ENCODE results near the gene ZNF106. TPM values are rescaled to one million over a fixed set of nuclear protein-coding genes. Genes with fewer than 3 reads are reported as not detected.

Gene ZNF106
- total RNA-seq, 1 donor from 2014 or later, result 58.1 TPM

GRCh38 chr15:42387603-42388002 is 103.3 kb downstream of the ZNF106 start:
- Mint-ChIP-seq H3K36me3 (ENCODE audit: low read depth) (no peaks in the 10 kb centered on the region), H3K9me3 (ENCODE audit: low read depth) (no peaks in the 10 kb centered on the region), H3K27me3 (ENCODE audit: low read depth) (no peaks in the 10 kb centered on the region), H3K27ac (ENCODE audit: unreplicated experiment) (no peak overlapping the region), H3K4me1 (ENCODE audit: low read depth) (peaks cover 9% of the 10 kb centered on the region), H3K4me3 (ENCODE audit: unreplicated experiment) (no peak overlapping the region)
- no peak for TF ChIP-seq CTCF (IDR thresholded peaks at IDR 0.05)
- no peak for DNase-seq (ENCODE audit: low spot score)

- H3K27me3 Mint-ChIP-seq (ENCODE audit: low read depth), result no peaks in the 10 kb centered on the region
- H3K27ac Mint-ChIP-seq (ENCODE audit: unreplicated experiment), result no peak overlapping the region
- H3K36me3 Mint-ChIP-seq (ENCODE audit: low read depth), result no peaks in the 10 kb centered on the region
- H3K9me3 Mint-ChIP-seq (ENCODE audit: low read depth), result no peaks in the 10 kb centered on the region
- TF ChIP-seq CTCF (IDR thresholded peaks at IDR 0.05), result no peak
- H3K4me1 Mint-ChIP-seq (ENCODE audit: low read depth), result peaks cover 9% of the 10 kb centered on the region
- DNase-seq (ENCODE audit: low spot score), result no peak
- H3K4me3 Mint-ChIP-seq (ENCODE audit: unreplicated experiment), result no peak overlapping the region
Measured at GRCh38 chr15:42385980-42386700, 104.8 kb downstream of the ZNF106 start.

- Mint-ChIP-seq H3K27ac (ENCODE audit: unreplicated experiment) (no peak overlapping the region), H3K4me3 (ENCODE audit: unreplicated experiment) (no peak overlapping the region), H3K27me3 (ENCODE audit: low read depth) (no peaks in the 10 kb centered on the region), H3K4me1 (ENCODE audit: low read depth) (peaks cover 9% of the 10 kb centered on the region), H3K36me3 (ENCODE audit: low read depth) (no peaks in the 10 kb centered on the region), H3K9me3 (ENCODE audit: low read depth) (no peaks in the 10 kb centered on the region)
- no peak for DNase-seq (ENCODE audit: low spot score)
- TF ChIP-seq CTCF (IDR thresholded peaks at IDR 0.05), result peak; percentile 70
Measured at GRCh38 chr15:42385206-42385979, 105.5 kb downstream of the ZNF106 start.

- H3K27me3 Mint-ChIP-seq (ENCODE audit: low read depth), result no peaks in the 10 kb centered on the region
- no peaks in the 10 kb centered on the region for H3K9me3 Mint-ChIP-seq (ENCODE audit: low read depth)
- H3K4me1 Mint-ChIP-seq (ENCODE audit: low read depth), result peaks cover 9% of the 10 kb centered on the region
- no peaks in the 10 kb centered on the region for H3K36me3 Mint-ChIP-seq (ENCODE audit: low read depth)
- DNase-seq (ENCODE audit: low spot score), result no peak
- H3K4me3 Mint-ChIP-seq (ENCODE audit: unreplicated experiment), result no peak overlapping the region
- no peak for TF ChIP-seq CTCF (IDR thresholded peaks at IDR 0.05)
- H3K27ac Mint-ChIP-seq (ENCODE audit: unreplicated experiment), result no peak overlapping the region
Measured at GRCh38 chr15:42384597-42384996, 106.3 kb downstream of the ZNF106 start.

GRCh38 chr15:42378011-42378410 is 112.9 kb downstream of the ZNF106 start:
- Mint-ChIP-seq H3K27me3 (ENCODE audit: low read depth) (peaks cover 1% of the 10 kb centered on the region), H3K4me3 (ENCODE audit: unreplicated experiment) (no peak overlapping the region), H3K9me3 (ENCODE audit: low read depth) (peaks cover 21% of the 10 kb centered on the region), H3K36me3 (ENCODE audit: low read depth) (peaks cover 5% of the 10 kb centered on the region), H3K27ac (ENCODE audit: unreplicated experiment) (no peak overlapping the region), H3K4me1 (ENCODE audit: low read depth) (no peaks in the 10 kb centered on the region)
- no peak for TF ChIP-seq CTCF (IDR thresholded peaks at IDR 0.05)
- DNase-seq (ENCODE audit: low spot score), result no peak
